ENCODE results near the gene DAAM2. TPM values are rescaled to one million over a fixed set of nuclear protein-coding genes. Genes with fewer than 3 reads are reported as not detected.

DAAM2 gene
- total and polyA plus RNA-seq, 2 of the 8 experiments (the other 6 are each of a cell fraction or from before 2014, with no cell fraction given), result 1.5 to 2.9 TPM

DNA sequence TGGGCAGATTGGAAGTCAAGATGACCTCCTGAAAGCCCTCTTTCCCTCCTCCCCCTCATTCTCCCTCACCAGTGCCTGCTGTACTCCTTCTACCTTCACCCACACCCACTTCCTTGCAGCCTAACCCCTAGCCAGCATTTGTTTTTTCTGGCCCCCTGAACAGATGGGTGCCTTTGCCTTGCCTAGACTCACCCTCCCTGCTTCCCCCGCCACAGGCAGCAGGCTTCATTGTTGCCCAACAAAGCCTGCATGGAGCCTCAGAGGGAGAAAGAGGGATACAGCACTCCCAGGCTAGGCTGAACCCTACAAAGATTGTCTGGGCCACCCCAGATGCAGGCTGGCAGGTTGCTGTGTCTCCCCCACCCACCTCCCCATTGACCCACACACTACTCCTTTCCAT is 139.4 kb downstream of the DAAM2 start:
- Histone ChIP-seq H3K27ac (ENCODE audit: low read depth, low read length) (no peak overlapping the region; the same call in 1 of the 2 replicates), H3K79me1 (ENCODE audit: low read depth, low read length) (0 out of 2 replicates have a peak, but pooled peaks cover 3% of the 10 kb centered on the region), H4K5ac (ENCODE audit: insufficient read length, low read depth, low read length) (no peak overlapping the region), H3K18ac (ENCODE audit: extremely low read depth, low read length) (no peak overlapping the region), H2BK12ac (ENCODE audit: low read depth, low read length) (no peak overlapping the region), H3K4me1 (replicated peaks in 1 of 4; ENCODE audit: control insufficient read depth in 3 of 4, insufficient read depth in 4 of 4, low read length in 3 of 4) (peaks cover 0 to 3% (median 0%) of the 10 kb centered on the region in 4 experiments; a peak in 2 of 7 replicates), H2BK15ac (ENCODE audit: low read length) (no peak overlapping the region), H3K56ac (replicated peaks; ENCODE audit: insufficient read length, low read depth, low read length) (no peak overlapping the region), H3K14ac (ENCODE audit: insufficient read length) (no peak overlapping the region), H4K8ac (ENCODE audit: extremely low read depth, insufficient read depth, low read length) (peak overlapping the region; percentile 5; the same call in 1 of the 2 replicates), H2BK20ac (ENCODE audit: low read length) (no peak overlapping the region), H2AFZ (ENCODE audit: low read length) (no peak overlapping the region), H4K91ac (replicated peaks; ENCODE audit: insufficient read length, low read length) (peak overlapping the region; percentile 16), H3K4ac (replicated peaks; ENCODE audit: insufficient read length, low read depth, low read length) (no peak overlapping the region), H3K79me2 (ENCODE audit: control insufficient read depth in 1 of 2, insufficient read depth in 2 of 2, low read length in 2 of 2) (no peaks in the 10 kb centered on the region; a peak in 1 of 4 replicates), H2BK120ac (replicated peaks; ENCODE audit: low read depth, low read length) (no peak overlapping the region), H3K9me3 (ENCODE audit: insufficient read depth in 2 of 2, low read depth in 1 of 2, low read length in 1 of 2) (peaks cover 0 to 6% of the 10 kb centered on the region in 2 experiments; a peak in 2 of 4 replicates), H2AK5ac (ENCODE audit: low read depth, low read length) (no peak overlapping the region), H3K36me3 (ENCODE audit: control insufficient read depth in 2 of 4, insufficient read depth in 4 of 4, low read length in 3 of 4) (peaks cover 0 to 6% (median 2%) of the 10 kb centered on the region in 4 experiments; a peak in 4 of 8 replicates), H2BK5ac (ENCODE audit: low read depth, low read length) (0 out of 2 replicates have a peak overlapping the region, but pooled peaks have one; percentile 9), H3K4me2 (ENCODE audit: insufficient read depth in 1 of 2, low read depth in 2 of 2, low read length in 2 of 2) (peak overlapping the region in 1 of 2 experiments; percentile 77; a peak in 1 of 4 replicates), H4K20me1 (replicated peaks in 1 of 2; ENCODE audit: control insufficient read depth in 1 of 2, insufficient read depth in 2 of 2, low read length in 2 of 2) (peaks cover 0 to 1% of the 10 kb centered on the region in 2 experiments), H3K9ac (replicated peaks in 1 of 4; ENCODE audit: extremely low read depth in 1 of 4, low read depth in 3 of 4, low read length in 3 of 4) (no peak overlapping the region), H3K27me3 (replicated peaks in 1 of 4; ENCODE audit: control insufficient read depth in 3 of 4, extremely low read depth in 1 of 4, insufficient read depth in 3 of 4, low read length in 3 of 4) (no peaks in the 10 kb centered on the region; a peak in 1 of 7 replicates), H3K4me3 (ENCODE audit: extremely low read depth in 1 of 4, insufficient read depth in 2 of 4, low read depth in 3 of 4, low read length in 4 of 4) (no peak overlapping the region), H3K23me2 (ENCODE audit: low read depth, low read length) (peaks cover 5% of the 10 kb centered on the region; the same call in 1 of the 2 replicates), H3K23ac (ENCODE audit: insufficient read length) (no peak overlapping the region)
- no peak for FAIRE-seq
- POLR2A ChIA-PET (ENCODE audit: partially characterized antibody), result interaction anchor here (0.7 kb wide), 2 partner anchors 23 to 232 kb away, joined by 3 read pairs; no protein-coding TSS in a partner anchor
- 82% methylated on average over 1 of the region's 1 CpG; no CpG with 5 or more reads in 1 of the 2 experiments for WGBS, 2 experiments (ENCODE audit: extremely low coverage in 1 of 2, insufficient coverage in 1 of 2, insufficient read length in 1 of 2, insufficient replicate concordance in 2 of 2, low coverage in 1 of 2, low lambda C conversion rate in 2 of 2, missing lambda C conversion rate in 1 of 2)
- DNase-seq (ENCODE audit: low read depth in 1 of 2, low spot score in 2 of 2), result no peak
- no peak for TF ChIP-seq SAP30 (IDR thresholded peaks at IDR 0.05; ENCODE audit: insufficient read depth, insufficient replicate concordance, low read length)
- TF ChIP-seq, protein P1, sequence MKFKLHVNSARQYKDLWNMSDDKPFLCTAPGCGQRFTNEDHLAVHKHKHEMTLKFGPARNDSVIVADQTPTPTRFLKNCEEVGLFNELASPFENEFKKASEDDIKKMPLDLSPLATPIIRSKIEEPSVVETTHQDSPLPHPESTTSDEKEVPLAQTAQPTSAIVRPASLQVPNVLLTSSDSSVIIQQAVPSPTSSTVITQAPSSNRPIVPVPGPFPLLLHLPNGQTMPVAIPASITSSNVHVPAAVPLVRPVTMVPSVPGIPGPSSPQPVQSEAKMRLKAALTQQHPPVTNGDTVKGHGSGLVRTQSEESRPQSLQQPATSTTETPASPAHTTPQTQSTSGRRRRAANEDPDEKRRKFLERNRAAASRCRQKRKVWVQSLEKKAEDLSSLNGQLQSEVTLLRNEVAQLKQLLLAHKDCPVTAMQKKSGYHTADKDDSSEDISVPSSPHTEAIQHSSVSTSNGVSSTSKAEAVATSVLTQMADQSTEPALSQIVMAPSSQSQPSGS (IDR thresholded peaks at IDR 0.05; ENCODE audit: low read length), result no peak
- TF ChIP-seq SP2 (IDR thresholded peaks at IDR 0.05; ENCODE audit: low read length), result no peak
- no peak for TF ChIP-seq SP1 (IDR thresholded peaks at IDR 0.05; ENCODE audit: low read depth, low read length)
- no peak for TF ChIP-seq NRF1 (IDR thresholded peaks at IDR 0.05; ENCODE audit: low read depth, low read length)
- no peak for TF ChIP-seq SUZ12 (IDR thresholded peaks at IDR 0.05; ENCODE audit: low read length)
- TF ChIP-seq TCF12 (IDR thresholded peaks at IDR 0.05; ENCODE audit: low read depth, low read length), result no peak
- CTCF ChIA-PET (ENCODE audit: partially characterized antibody), result interaction anchor here (0.6 to 2.3 kb wide), 6 partner anchors 9 to 1093 kb away, joined by 3 to 7 read pairs (median 3); no protein-coding TSS in a partner anchor
